NCI-H2227 treated with DMSO at 0.1 percent for 48 hours (cell line): ENCODE measurements around the gene MRLN.

Experiments
- DNase-seq: peaks from one replicate; lab custom pipeline; 2025; lab: John Stamatoyannopoulos, UW

MRLN gene

DNA sequence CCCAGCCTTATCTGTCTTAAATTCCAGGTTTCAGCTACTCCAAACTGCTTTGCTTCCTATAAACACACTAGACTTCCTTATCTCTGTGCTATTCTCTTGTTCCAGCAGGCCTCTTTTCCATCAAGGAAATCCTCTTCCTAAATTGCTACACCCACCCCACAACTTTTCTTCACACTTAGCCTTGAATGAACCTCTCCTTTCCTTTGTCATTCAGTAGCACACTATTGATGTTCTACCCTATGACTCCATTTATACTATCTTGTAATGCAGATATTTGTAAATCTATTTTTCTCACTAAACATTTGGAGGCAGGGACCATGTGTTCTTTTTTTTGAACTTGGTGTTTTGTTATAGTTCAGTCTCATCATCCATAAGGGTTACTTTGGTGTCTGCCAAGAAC lies 47.3 kb downstream of the MRLN start:
- DNase-seq = no peak

DNA sequence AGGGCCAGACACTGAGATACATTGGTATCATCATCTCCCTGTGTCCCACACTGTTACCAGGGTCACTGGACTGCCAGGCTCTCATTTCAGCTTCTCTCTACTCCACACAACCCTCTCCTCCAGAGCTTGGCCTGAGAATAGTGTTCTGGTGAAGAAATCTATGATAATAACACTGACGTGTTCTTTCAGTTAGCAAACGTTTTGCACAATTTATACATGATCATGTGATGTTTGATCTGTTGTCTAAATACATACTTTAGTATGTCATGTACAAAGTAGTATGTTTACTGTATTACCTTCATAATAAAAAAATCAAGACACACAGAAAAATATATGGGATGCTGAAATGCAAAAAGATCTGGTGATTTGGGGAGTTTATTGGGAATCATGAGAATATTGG lies 48.6 kb downstream of the MRLN start:
- no peak for DNase-seq

DNA sequence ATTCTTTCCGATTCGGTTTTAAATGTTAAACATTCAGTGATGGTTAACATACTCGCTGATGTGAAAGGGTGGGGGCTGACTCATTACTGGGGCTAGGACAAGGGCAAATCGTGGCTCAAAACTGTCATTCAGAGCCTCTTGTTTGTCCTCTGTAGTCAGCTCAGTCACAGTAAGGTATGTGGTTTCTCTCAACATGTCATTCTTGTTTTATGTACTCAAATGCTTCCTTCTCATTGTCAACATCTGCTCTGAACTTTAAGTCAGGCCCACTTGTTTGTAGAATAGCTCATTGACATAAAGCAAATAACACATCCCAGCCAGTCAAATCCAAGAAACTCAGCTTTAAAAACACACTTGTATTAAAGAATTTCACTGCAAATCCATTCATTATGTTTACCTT lies 50.9 kb downstream of the MRLN start:
- no peak for DNase-seq

DNA sequence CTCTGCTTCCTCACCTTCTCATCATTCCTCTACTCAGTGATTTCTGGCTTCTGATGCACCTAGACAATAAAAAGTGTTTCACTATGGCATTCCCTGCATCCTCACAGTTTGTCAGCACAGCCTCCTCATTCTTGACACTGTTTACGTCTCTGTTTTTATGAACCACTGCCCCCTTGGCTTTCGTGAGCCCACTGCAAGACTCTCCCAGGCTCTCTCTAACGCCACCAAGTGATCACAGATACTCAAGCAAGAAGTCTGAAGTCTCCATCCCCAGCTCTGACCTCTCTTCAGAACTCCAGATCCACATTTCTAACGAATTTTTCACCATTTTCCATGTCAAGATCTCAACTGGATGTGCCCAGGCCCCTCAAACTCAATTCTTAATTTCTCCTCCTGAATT lies 52.5 kb downstream of the MRLN start:
- no peak for DNase-seq

DNA sequence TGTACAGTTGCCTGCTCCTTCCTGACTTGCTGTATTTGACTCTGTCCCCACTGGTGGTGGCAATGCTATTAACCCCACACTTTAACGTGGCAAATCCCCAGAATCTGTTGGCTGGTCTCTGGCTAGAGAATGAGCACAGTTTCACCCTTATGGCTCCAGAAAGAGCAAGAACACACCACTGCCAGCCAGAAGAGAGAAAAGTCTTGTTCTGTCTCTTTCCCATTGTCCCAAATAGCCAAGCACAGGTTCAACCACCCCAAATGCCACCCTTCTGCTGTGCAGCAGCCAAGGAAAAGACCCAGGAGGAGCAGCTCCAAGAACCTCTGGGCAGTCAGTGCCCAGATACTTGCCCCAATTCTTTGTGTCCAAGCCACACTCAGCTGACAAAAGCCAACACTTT lies 54.9 kb downstream of the MRLN start:
- DNase-seq = no peak

DNA sequence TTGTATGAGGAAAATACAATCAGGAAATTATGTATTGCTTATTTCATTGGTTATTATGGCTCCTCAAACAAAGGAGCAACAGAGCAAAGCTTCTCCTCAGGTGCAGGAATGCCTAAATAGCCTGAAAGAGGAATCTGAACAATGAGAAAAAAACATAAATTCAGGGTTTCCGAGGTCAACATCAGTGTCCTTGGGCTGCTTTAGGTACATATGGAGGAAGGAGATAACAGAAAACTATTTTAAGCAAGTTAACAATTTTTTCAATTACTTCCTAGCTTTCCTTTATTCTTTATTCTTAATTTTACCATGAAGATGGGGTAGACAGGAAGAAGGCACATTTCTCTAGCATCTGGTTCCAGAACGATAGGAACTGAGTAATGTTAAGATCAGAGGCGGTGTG lies 57.6 kb downstream of the MRLN start:
- no peak for DNase-seq

DNA sequence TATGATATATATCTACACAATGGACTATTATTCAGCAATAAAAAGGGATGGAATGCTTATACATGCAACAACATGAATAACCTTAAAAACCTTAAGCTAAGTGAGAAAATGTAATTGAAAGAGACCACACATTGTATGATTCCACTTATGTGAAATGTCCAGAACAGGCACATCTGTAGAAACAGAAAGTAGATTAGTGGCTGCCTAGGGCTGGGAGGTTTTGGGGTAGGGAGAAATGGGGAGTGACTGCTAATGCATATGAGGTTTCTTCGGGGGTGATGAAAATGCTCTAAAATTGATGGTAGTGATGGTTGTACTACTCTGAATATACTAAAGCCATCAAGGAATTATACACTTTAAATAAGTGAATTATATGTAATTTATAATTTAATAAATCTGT lies 58.3 kb downstream of the MRLN start:
- no peak for DNase-seq

DNA sequence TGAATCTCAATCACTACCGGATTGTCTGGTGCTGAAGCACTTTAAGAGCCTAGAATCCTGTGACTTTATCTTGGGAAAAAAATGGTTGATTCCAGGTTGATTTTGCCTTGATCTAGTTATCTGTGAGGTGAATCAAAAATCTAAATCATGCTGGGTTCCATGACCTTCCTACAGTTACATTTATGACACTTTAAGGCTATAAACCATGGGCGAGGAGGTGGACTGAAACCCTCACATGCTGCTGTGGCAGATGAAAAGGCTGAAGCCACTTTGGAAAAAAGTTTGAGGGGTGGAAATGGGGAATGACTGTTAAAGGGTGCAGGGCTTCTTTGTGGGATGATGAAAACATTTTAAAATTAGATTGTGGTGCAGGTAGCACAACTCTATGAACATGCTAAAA lies 61.1 kb downstream of the MRLN start:
- DNase-seq = no peak

DNA sequence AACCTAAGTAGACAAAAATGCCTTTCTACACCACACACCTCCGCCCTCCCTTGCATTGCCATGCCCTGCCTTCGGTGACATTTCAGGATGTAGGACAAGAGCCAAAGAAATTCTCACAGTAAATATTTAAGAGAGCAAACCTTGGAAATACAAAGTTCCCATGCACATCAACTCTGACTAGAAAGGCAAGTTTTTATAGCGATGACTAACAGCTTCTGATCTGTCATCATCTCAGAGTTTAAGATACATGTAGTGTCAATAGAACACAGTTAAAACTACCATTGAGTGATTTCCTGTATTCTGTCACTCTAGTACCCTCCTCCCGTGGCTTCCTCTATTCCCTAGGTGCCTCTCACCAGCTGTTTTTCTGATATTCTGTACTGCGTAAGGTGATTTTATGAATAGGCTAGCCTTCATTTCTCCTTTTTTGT lies 64.3 kb downstream of the MRLN start:
- no peak for DNase-seq

DNA sequence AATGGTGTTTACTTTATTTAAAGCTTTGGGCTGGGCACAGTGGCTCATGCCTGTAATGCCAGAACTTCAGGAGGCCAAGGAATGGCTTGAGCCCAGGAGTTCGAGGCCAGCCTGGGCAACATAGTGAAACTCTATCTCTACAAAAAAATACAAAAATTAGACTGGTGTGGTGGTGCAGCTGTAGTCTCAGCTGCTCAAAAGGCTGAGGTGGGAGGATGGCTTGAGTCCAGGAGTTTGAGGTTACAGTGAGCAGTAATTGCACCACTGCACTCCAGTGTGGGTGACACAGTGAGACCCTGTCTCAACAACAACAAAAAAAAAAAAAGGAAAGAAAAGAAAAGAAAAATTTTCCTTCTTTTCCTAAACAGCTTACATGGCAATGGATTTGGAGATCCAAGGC lies 65.6 kb downstream of the MRLN start:
- DNase-seq = no peak
